HG02938 (cell line): ENCODE measurements around the gene RNF215.

Experiments
- ATAC-seq: cut with Tn5 transposase; IDR thresholded peaks from one replicate; pipeline ENCODE4 v1.9.1; 2021; ENCODE audit warnings: mild to moderate bottlenecking, moderate library complexity; ENCODE audit not compliant: unreplicated experiment

Gene RNF215

GRCh38 chr22:30334646-30335045 is 52.6 kb downstream of the RNF215 start:
- no peak for ATAC-seq

- no peak for ATAC-seq
Observed at GRCh38 chr22:30333707-30334087, 53.5 kb downstream of the RNF215 start.

- ATAC-seq, result no peak
Observed at GRCh38 chr22:30332994-30333706, 54.1 kb downstream of the RNF215 start.

GRCh38 chr22:30332551-30332950 is 54.7 kb downstream of the RNF215 start:
- no peak for ATAC-seq
